ENCODE measurements around the gene PIK3C2G. TPM values are rescaled to one million over a fixed set of nuclear protein-coding genes. Genes with fewer than 3 reads are reported as not detected.

PIK3C2G gene
- total and polyA plus RNA-seq, 2 of the 13 experiments (the other 11 are each of a cell fraction or from before 2014, with no cell fraction given) = not detected

DNA sequence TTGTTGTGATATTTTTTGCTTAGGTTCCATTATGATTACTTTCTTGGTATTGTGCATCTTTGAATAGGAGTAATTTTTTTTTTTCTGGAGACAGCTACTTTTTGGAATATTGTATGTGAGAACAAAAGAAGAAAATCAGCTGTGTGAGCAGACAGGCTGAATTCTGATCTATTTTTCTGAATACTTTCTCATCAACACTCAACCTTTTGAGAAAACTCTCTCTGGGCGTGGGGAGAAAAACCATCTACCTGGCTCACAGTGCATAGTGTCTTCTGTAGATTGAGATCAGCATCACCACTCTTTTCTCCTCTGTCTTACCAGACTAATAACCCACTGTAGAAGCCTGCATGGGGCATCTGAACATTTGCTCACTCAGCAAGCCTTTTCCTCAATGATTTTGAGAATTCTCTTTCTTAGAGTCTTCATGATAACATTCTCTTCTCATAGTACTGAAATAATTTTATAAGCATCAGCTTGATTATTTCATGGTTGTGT, 3.3 kb downstream of the PIK3C2G start (continued):
- TF ChIP-seq AHDC1 (CRISPR knock-in tag; IDR thresholded peaks at IDR 0.05; ENCODE audit: borderline replicate concordance) (no peak), KDM2A (CRISPR knock-in tag; IDR thresholded peaks at IDR 0.05; ENCODE audit: borderline replicate concordance, low read depth) (no peak), BRD4 (CRISPR knock-in tag; IDR thresholded peaks at IDR 0.05) (no peak), ZBTB21 (CRISPR knock-in tag; IDR thresholded peaks at IDR 0.05) (no peak), GLI4 (CRISPR knock-in tag; IDR thresholded peaks at IDR 0.05; ENCODE audit: borderline replicate concordance) (no peak), ETV5 (CRISPR knock-in tag; IDR thresholded peaks at IDR 0.05; ENCODE audit: borderline replicate concordance) (no peak), ZNF703 (CRISPR knock-in tag; IDR thresholded peaks at IDR 0.05; ENCODE audit: borderline replicate concordance) (no peak), RFX5 (IDR thresholded peaks at IDR 0.05; ENCODE audit: low read depth, low read length) (no peak), NR1H2 (CRISPR knock-in tag; IDR thresholded peaks at IDR 0.05; ENCODE audit: borderline replicate concordance, low read depth) (no peak), ZFP36L1 (CRISPR knock-in tag; IDR thresholded peaks at IDR 0.05) (no peak), SALL1 (CRISPR knock-in tag; IDR thresholded peaks at IDR 0.05) (no peak)
- TF ChIP-seq, protein P1, sequence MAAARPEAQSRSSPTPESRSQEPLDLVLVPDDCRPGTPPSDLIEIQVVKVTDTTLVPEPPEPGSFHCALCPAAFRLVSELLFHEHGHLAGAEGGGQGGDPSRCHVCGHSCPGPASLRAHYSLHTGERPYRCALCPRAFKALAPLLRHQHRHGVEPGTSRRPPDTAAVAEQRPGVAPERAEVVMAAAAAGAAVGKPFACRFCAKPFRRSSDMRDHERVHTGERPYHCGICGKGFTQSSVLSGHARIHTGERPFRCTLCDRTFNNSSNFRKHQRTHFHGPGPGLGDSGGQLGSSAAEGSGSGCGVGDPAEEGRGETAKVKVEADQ (CRISPR knock-in tag; IDR thresholded peaks at IDR 0.05; ENCODE audit: borderline replicate concordance) = no peak
